ENCODE measurements around the gene NPFF.

Gene NPFF

DNA sequence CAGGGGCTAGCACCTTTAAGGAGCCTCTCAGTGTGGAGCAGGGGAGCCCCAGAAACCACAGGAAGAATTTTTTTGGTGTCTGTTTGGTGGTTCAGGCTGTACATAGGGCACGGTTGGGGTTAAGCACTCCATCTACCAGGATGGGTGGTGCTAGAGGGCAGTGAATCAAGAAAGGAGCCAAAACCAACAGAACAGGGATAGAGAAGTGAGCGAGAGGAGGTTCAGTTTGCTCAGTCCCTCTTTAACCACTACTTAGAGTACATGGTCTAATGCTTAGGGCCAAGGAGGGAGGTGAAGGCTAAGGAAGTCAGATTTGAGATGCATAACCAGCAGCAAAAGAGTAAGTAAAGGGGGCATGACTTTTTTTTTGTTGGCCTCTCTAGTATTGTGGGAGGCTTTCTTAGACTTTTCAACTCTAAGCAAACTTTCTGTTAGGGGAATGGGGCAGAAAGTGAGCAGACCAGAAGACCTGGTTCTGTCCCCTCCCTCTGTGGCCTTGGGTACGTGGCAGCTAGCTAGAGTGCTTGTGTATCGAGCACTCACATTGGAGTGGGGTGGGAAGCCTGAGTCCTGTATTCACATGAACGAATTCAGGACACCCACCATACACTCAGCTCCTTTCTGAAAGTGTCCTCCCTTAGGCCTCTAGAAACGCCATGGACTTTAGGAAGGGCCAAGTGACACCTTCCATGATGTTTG is 6.6 kb upstream of the NPFF start:
- no peak for DNase-seq

GRCh38 chr12:53510181-53510812 is 3.0 kb upstream of the NPFF start:
- DNase-seq, result no peak

DNA sequence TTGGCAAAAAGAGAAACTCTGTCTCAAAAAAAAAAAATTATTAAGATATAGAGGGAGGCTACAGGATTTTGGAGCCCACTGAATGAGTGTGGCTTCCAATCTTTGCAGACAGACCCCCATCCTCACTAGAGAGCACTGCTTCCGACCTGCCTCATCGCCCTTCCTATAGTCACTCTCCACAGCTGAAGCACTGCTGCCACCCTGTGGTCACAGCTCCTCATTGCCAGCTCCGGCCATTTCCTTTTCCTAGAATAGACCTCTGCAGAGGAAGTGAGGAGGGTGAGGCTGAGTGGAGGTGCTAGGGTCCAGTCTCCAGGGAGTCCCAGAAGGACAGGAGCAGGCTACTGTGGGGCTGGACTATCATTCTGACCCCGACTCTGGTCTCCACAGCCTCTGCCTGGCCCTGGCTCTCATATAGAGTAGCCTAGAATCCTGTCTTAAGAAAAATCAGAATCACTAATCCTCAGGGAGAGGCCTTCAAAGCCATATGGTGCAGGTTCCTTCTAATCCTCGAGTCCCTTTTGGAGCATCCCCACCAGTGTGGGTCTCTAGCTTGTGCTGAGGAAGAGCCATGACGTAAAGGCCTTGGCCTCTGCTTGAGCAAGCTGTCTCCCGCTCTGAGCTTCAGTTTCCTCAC is 1.4 kb upstream of the NPFF start:
- peak; percentile 87 for DNase-seq

DNA sequence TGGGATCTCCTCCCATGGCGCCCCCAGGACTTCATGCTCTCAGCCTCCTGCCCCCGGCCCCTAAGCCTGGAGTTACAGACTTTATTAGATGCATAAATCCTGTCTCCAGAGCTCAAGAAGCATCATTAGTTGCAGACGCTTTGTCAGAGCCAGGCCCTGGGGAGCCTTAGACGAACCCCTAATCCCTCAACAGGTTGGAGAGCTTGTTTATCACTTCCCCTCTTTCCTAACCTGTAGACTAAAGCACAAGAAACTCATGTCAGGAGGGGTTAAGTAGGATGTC is 260 bp upstream of the NPFF start:
- no peak for DNase-seq

DNA sequence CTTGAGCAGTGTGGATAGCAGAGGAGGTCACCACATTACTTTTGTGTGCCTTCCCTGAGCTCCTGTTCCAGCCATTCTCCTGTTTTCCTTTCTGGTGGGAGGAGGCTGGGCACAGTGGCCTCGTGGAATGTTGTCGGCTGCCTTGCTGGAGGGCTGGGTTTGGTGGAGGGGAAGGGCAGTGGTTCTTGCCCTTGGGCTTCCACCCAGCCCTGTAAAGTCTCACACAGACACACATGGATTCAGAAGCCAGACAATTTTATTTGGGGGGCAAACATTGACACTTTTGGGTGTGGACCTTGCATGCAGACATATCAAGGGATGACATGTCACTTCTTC is 866 bp downstream of the NPFF start:
- no peak for DNase-seq

DNA sequence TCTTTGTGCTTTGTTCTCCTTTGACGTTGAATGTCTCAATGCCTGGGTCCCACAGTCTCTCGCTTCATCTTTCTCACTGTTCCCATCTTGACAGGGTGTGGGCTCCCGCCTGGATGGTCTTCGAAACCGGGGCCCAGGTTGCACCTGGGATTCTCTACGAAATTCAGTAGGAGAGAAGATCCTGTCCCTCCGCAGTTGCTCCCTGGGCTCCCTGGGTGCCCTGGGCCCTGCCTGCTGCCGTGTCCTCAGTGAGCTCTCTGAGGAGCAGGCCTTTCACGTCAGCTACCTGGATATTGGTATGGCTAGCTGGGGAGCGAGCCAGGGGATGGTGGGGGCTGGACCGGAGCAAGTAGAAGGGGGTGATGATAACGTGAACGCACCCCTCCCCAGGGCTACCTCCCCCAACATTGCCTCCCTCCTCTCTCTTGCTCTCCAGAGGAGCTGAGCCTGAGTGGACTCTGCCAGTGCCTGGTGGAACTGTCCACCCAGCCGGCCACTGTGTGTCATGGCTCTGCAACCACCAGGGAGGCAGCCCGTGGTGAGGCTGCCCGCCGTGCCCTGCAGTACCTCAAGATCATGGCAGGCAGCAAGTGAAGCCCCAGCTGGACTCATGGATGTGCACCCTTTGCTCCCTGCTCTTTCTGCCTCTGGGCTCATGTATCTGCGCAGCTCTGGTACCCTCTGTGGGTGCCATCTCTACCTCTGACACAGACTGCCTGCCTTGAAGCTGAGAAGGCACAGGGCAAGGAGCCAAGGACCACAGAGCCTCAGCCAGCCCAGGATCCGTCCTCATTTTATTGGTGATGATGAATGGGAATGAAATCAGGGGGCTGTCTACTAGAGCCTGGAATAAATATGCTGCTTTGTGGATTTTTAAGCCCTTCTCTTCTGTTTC is 1.5 kb downstream of the NPFF start:
- DNase-seq, result no peak

- no peak for DNase-seq
Observed at GRCh38 chr12:53505086-53505485, 2.2 kb downstream of the NPFF start.

DNA sequence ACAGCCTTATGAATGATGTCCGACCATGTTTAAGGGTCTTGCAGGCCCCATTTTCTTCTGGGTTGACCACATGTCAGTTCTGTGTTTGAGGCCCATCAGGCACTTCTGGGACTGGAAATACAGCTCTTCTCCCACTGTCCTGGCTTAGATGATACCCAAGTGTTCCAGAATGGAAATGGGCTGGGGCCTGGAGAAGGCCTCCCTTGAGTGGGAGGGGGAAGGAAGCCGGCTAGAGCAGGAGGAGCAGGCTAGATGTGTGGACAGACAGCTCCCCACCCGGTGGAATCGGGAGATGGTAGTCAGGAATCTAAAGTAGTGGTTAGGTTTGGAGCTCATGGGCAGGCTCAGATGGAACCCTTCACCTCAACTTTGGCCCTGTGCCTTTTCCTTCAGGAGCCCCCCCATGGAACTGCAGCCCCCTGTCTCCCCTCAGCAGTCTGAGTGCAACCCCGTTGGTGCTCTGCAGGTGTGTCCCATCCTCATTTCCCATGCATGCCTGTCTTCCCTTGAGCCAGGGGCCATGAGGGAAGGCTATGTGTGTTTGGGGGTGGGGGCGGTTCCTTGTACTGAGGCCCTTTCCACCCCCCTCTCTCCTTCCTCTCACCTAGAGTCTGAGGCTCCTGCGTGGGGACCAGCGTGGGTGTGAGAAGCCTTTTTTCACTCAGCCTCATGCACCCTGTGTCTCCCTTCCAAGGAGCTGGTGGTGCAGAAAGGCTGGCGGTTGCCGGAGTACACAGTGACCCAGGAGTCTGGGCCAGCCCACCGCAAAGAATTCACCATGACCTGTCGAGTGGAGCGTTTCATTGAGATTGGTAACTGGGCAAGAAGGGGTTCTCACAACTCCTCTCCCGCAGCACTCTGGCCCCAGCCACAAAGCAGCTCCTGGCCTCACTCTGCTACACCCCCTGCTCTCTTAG is 3.0 kb downstream of the NPFF start:
- DNase-seq, result no peak

- no peak for DNase-seq
Observed at GRCh38 chr12:53502983-53503728, 4.1 kb downstream of the NPFF start.

GRCh38 chr12:53502331-53502730 is 5.0 kb downstream of the NPFF start:
- no peak for DNase-seq

GRCh38 chr12:53501615-53502181 is 5.6 kb downstream of the NPFF start:
- no peak for DNase-seq

DNA sequence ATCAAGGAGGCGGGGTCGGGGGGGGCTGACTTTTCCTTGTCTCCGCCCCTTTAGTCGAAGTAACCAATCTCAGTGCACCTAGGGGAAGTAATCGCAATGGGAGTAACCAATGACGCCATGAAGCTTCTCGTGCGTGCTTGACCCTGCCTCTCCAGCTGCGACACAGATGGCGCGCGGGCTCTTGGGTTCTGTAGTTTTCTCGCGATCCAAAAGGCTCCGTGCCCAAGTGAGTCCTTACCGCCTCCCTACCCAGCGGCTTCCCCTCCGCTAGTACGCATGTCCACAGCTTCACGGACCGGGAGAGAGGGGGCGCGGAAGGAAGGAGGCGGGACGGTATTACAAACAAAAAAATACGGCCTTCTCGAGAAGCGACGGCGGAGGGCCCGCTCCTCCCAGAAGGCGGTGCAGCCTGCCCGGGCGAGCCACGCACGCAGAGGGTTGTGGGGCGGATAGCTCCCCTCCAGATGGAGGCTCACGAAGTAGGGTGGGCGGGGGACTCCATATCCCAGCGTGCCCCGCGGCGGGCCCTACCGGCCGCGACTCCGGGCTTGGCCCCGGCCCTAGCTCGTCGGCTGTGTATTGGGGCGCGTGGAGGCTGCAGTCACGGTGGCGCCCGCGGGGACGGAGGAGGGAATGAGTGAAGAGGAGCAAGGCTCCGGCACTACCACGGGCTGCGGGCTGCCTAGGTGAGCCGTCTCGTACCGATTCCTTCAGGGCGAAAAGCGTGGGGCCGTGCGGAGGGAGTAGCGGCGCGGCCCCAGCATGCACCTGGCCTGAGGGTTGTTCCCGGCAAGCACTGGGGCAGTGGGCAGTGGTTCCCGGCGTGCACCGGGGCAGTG is 6.3 kb downstream of the NPFF start, which contains the start of gene TARBP2:
TARBP2 (plus strand) TSS at position 508 of the 839 bp plus-strand sequence; CDS start at position 634, 126 bp downstream.
- peak; percentile 100 for DNase-seq

DNA sequence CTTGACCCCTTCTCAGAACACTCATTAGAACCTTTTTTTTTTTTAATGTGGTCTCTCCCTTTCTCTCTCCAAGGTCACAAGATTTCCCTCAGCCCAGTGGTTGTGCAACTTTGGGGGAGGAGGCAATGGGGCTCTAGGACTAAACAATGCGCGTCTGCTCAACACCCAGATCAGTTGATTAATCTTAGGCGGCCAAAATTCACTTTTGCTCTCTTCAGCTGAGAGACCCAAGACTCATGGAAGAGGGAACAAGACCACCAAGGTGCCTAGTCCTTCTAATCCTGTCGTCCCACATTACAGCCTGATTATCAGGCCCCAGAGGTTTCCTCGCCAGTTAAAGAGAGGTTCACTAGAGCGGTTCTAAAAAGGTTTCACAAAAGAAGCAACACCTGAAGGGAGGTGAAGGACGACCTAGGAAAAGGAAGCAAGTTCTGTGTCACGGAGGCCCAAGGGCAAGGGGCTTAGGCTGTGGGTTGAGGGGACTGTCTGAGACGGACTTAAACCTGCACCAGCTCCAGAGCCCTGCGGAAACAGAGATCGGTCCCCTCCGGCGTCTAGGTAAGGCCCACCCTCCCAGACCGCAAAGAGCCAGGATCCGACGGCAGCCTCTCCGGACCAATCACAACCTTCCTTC is 7.0 kb downstream of the NPFF start:
- DNase-seq, result no peak

DNA sequence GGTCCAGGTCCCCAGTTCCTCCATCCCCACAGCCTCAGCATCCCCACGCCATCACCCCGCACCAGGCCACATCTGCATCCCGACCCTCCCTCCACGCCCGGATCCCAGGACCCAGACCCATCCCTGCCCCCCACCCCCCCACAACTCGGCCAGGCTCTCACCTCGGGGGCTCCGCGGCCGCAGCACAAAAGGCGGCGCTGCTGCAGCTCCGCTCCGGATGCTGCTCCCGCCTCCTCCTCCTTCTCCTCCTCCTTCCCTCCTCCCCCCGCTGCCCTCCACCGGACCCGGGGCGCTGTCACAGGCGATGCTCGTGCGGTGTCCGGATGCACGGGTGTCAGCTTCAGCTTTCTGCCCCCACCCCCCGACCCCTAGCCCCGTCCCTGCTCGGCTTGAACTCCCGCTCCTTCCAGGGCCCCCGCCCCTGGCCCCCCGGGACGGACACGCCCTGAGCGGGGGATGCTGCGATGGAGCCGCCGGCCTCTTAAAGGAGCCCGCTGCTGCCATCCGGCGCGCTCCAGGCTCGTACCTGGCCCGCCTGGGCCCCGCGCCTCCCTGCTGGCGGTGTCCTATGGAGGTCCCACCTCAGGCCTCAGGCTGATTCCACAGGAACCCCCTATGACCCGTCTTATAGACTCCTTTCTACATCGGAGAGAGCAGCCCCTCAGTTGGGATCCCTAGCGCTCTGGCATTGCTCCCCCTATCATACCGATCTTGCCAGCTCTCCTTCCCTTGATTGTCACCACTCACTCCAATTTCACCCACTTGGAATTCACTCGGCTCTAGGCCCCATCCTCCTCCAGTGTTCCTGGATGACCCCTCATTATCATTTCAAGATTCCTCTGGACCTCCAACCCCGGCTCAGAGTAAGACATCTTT is 7.8 kb downstream of the NPFF start, which contains the start of gene MAP3K12:
MAP3K12 (minus strand) TSS at position 193 of the 876 bp plus-strand sequence. CDS start 12,067 bp downstream, outside the sequence.
- peak; percentile 67 for DNase-seq

- DNase-seq, result peak; percentile 26
Observed at GRCh38 chr12:53498235-53498630, 9.1 kb downstream of the NPFF start.

GRCh38 chr12:53497461-53497860 is 9.8 kb downstream of the NPFF start:
- no peak for DNase-seq

GRCh38 chr12:53496752-53497032 is 10.6 kb downstream of the NPFF start:
- DNase-seq, result no peak

DNA sequence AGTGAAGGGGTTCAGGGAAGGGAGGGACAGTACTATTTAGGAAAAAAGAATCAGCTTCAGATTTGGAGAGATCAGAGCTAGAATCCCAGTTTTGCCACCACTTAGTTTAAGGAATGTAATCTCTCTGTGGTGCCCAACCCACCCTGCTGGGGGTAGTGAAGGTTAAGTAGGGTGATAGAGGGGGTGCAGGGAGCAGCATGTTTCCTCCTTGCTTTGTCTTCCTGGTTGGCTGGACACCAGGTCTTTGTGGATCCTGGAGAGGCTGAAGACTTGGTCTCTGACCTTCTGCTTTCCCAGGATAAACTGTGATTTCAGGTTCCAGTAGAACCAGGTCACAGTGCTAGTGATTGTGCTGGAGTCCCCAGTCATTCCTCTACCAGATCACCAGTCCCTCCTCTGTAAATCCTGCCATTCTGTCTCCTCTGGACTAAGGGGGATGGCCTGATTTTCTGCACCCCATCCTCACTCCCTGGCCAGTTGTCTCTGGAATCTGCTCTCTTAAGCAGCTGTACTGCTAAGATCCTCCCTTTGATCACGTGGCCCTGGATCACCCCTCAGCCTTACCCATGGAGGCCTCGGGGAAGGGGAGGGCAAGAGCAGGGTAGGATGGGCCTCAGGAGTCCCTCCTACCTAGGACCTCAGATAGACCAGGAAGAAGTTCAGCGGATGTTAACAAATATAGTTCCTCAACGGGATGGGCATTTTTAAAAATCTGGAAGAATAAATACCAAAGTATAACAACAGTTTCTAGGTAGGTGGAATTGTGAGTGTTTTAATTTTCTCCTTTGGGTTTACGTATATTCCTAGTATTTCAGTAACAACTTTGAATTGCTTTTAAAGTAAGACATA is 11.2 kb downstream of the NPFF start:
- no peak for DNase-seq
